Measurements from ENCODE around the gene CWC25. TPM values are rescaled to one million over a fixed set of nuclear protein-coding genes. Genes with fewer than 3 reads are reported as not detected.

CWC25 gene
- total RNA-seq, 1 donor from 2014 or later = 13.0 TPM

DNA sequence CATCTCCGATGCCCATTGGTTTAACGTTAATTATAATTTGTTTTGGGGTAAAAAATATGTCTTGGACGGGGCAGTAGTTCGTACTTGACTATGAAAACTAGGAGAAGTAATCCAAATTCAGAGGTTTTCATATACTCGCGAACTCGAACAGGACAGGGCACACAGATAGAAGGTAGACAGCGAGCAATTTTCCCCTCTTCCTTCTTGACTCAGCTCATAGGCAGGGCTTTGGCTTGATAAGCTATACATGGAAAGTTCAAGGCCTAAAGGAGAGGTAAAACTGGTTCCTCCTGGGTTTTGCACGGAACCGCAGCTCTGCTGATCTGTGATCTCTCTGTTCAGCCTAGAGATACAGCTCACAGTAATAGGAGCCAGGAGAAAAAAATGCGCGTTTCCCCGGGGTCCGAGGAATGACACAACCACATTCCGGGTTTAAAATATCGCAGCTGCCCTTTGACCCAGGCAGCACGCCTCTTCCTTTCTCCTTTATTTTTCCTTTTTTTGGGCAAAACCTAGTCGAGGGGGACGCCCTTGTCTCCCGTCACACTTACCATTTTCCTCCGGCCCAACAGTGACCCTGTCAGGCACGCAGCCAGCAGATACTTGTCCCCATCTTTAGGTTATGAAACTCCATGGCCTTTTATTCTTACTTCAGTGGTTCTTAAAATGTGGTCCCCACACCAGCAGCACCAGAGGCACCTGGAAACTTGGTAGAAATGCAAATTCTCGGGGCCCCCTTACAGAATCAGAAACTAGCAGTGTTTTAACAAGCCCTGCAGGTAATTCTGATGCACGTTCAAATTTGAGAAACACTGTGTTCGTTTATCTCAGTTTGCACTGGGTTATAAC, 43.1 kb upstream of the CWC25 start:
- Mint-ChIP-seq H3K4me3 (ENCODE audit: unreplicated experiment) (peak overlapping the region; percentile 86), H3K27me3 (ENCODE audit: unreplicated experiment) (peaks cover 24% of the 10 kb centered on the region), H3K9me3 (ENCODE audit: unreplicated experiment) (peaks cover 23% of the 10 kb centered on the region), H3K4me1 (ENCODE audit: low read depth, unreplicated experiment) (peaks cover 18% of the 10 kb centered on the region), H3K27ac (ENCODE audit: unreplicated experiment) (peak overlapping the region; percentile 85), H3K36me3 (ENCODE audit: unreplicated experiment) (no peaks in the 10 kb centered on the region)
- TF ChIP-seq, protein P1, sequence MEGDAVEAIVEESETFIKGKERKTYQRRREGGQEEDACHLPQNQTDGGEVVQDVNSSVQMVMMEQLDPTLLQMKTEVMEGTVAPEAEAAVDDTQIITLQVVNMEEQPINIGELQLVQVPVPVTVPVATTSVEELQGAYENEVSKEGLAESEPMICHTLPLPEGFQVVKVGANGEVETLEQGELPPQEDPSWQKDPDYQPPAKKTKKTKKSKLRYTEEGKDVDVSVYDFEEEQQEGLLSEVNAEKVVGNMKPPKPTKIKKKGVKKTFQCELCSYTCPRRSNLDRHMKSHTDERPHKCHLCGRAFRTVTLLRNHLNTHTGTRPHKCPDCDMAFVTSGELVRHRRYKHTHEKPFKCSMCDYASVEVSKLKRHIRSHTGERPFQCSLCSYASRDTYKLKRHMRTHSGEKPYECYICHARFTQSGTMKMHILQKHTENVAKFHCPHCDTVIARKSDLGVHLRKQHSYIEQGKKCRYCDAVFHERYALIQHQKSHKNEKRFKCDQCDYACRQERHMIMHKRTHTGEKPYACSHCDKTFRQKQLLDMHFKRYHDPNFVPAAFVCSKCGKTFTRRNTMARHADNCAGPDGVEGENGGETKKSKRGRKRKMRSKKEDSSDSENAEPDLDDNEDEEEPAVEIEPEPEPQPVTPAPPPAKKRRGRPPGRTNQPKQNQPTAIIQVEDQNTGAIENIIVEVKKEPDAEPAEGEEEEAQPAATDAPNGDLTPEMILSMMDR (IDR thresholded peaks at IDR 0.05; ENCODE audit: partially characterized antibody, unreplicated experiment) = no peak
- DNase-seq = no peak

DNA sequence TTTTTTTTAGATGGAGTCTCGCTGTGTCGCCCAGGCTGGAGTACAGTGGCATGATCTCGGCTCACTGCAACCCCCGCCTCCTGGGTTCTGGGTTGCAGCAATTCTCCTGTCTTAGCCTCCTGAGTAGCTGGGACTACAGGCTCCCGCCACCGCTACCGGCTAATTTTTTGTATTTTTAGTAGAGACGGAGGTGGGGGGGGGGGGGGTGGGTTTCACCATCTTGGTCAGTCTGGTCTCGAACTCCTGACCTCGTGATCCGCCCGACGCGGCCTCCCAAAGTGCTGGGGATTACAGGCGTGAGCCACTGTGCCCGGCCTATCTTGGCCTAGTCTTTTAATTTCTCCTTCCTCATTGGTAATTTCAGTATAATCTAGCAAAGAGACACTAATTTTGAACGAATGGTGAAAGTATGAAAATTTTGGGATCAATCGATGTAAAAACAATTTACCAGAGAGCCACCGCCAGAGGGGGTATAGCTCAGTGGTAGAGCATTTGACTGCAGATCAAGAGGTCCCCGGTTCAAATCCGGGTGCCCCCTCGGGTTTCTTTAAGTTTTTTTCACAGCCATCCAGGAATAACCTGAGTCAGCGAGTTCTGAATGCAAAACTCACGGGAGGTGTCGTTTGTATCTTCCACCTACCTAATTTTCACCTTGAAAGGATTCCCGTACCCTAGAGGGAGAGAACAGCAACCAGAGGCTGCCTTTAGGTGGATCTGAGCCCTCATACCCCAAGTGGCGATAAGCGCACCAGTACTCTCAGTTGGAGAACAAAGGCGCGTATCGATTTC, 42.3 kb upstream of the CWC25 start:
- TF ChIP-seq, protein P1 (IDR thresholded peaks at IDR 0.05; ENCODE audit: partially characterized antibody, unreplicated experiment) = peak; percentile 66
- Mint-ChIP-seq H3K36me3 (ENCODE audit: unreplicated experiment) (no peaks in the 10 kb centered on the region), H3K4me1 (ENCODE audit: low read depth, unreplicated experiment) (peaks cover 18% of the 10 kb centered on the region), H3K27ac (ENCODE audit: unreplicated experiment) (peak overlapping the region; percentile 85), H3K9me3 (ENCODE audit: unreplicated experiment) (peaks cover 23% of the 10 kb centered on the region), H3K27me3 (ENCODE audit: unreplicated experiment) (peaks cover 24% of the 10 kb centered on the region), H3K4me3 (ENCODE audit: unreplicated experiment) (peak overlapping the region; percentile 86)
- DNase-seq = peak; percentile 71

DNA sequence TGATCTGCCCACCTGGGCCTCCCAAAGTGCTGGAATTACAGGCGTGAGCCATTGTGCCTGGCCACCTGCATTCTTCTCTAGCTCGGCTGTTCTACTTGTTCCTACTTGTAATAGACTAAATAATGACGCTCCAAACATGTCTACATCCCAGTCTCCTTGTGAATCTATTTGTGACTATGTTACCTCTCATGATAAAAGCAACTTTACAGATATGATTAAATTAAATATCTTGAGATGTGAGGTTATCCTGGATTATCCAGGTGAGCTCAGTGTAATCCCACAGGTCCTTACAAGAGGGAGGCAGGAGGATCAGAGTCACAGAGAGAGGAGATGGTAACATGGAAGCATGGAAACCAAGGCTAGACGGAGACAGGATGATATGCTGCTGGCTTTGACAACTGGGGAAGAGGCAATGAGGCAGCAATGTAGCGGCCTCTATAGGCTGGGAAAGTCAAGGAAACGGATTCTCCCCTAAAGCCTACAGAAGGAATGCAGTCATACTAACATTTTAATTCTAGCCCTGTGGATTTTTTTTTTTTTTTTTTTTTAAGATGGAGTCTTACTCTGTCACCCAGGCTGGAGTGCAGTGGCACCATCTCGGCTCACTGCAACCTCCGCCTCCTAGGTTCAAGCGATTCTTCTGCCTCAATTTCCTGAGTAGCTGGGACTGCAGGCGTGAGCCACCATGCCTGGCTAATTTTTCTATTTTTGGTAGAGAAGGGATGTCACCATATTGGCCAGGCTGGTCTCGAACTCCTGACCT, 39.7 kb upstream of the CWC25 start:
- H3K9me3 Mint-ChIP-seq (ENCODE audit: unreplicated experiment) = peaks cover 27% of the 10 kb centered on the region
- no peak for DNase-seq
- H3K4me3 Mint-ChIP-seq (ENCODE audit: unreplicated experiment) = no peak overlapping the region
- TF ChIP-seq, protein P1 (IDR thresholded peaks at IDR 0.05; ENCODE audit: partially characterized antibody, unreplicated experiment) = no peak
- H3K27me3 Mint-ChIP-seq (ENCODE audit: unreplicated experiment) = peaks cover 16% of the 10 kb centered on the region
- H3K4me1 Mint-ChIP-seq (ENCODE audit: low read depth, unreplicated experiment) = peaks cover 11% of the 10 kb centered on the region
- no peaks in the 10 kb centered on the region for H3K36me3 Mint-ChIP-seq (ENCODE audit: unreplicated experiment)
- H3K27ac Mint-ChIP-seq (ENCODE audit: unreplicated experiment) = no peak overlapping the region

DNA sequence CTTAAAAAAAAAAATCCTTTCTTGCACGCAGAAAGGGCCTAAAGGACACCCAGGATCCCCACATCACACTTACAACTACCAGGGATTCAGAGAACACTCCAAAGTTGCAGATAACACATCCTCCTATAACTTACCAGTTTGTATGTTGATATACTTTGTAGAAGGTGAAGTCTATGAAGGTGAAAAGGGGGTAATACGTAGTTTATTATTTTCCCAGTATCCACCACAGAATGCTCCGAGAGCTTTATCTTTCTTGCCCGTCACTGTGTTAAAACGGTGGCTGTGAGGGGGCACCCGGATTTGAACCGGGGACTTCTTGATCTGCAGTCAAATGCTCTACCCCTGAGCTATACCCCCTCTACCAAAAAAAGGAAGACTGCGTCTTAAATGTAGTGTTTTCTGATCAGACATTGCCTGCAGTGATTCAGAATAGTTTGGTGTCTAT, 36.3 kb upstream of the CWC25 start:
- Mint-ChIP-seq H3K4me3 (ENCODE audit: unreplicated experiment) (no peak overlapping the region), H3K27ac (ENCODE audit: unreplicated experiment) (no peak overlapping the region), H3K36me3 (ENCODE audit: unreplicated experiment) (no peaks in the 10 kb centered on the region), H3K27me3 (ENCODE audit: unreplicated experiment) (peaks cover 3% of the 10 kb centered on the region), H3K9me3 (ENCODE audit: unreplicated experiment) (peaks cover 5% of the 10 kb centered on the region), H3K4me1 (ENCODE audit: low read depth, unreplicated experiment) (no peaks in the 10 kb centered on the region)
- DNase-seq = no peak
- TF ChIP-seq, protein P1 (IDR thresholded peaks at IDR 0.05; ENCODE audit: partially characterized antibody, unreplicated experiment) = no peak

All from glutamatergic neuron (in vitro differentiated cells).